GM18502 (cell line): ENCODE measurements around the gene TRNP1.
A peak's percentile ranks its signal among the peaks of the same experiment; 100 is the strongest.
"Not testable (repeated sequence)": the region's sequence is repeated elsewhere in the genome, so short reads cannot be mapped to it uniquely, and the experiment has no call there.

Source experiments
- ATAC-seq: cut with Tn5 transposase; IDR thresholded peaks from one replicate; pipeline ENCODE4 v1.9.1; 2021; ENCODE audit warnings: mild to moderate bottlenecking; ENCODE audit not compliant: unreplicated experiment, poor library complexity

The TRNP1 gene

GRCh38 chr1:26993237-26994019 lies at the start of gene TRNP1:
Gene TRNP1, plus strand, starts transcription at chr1:26993692. Its CDS starts 95 bp downstream, at chr1:26993787.
- peak; percentile 50 for ATAC-seq

- ATAC-seq: no peak
These were observed 48.4 kb upstream of the TRNP1 start for GRCh38 chr1:26945138-26945537.

- no peak for ATAC-seq
These were observed 47.8 kb upstream of the TRNP1 start for GRCh38 chr1:26945728-26946127.

- no peak for ATAC-seq
These were observed 47.2 kb upstream of the TRNP1 start for GRCh38 chr1:26946270-26946669.

- not testable (repeated sequence) for ATAC-seq
These were observed 44.8 kb upstream of the TRNP1 start for GRCh38 chr1:26948725-26949057.

GRCh38 chr1:26949266-26949925 lies 44.1 kb upstream of the TRNP1 start:
- no peak for ATAC-seq

GRCh38 chr1:26949926-26950319 lies 43.6 kb upstream of the TRNP1 start:
- ATAC-seq: no peak

- no peak for ATAC-seq
These were observed 42.9 kb upstream of the TRNP1 start for GRCh38 chr1:26950602-26951001.

- ATAC-seq: no peak
These were observed 42.3 kb upstream of the TRNP1 start for GRCh38 chr1:26951216-26951615.

GRCh38 chr1:26951821-26952497 lies 41.5 kb upstream of the TRNP1 start:
- no peak for ATAC-seq

- no peak for ATAC-seq
These were observed 40.1 kb upstream of the TRNP1 start for GRCh38 chr1:26953374-26953773.

GRCh38 chr1:26956321-26956720 lies 37.2 kb upstream of the TRNP1 start:
- no peak for ATAC-seq

- no peak for ATAC-seq
These were observed 36.2 kb upstream of the TRNP1 start for GRCh38 chr1:26957306-26957705.

GRCh38 chr1:26959270-26959669 lies 34.2 kb upstream of the TRNP1 start:
- ATAC-seq: no peak

- ATAC-seq: no peak
These were observed 33.5 kb upstream of the TRNP1 start, which contains the start of gene KDF1 for GRCh38 chr1:26959722-26960624. Gene KDF1, minus strand, starts transcription at chr1:26960468. Its CDS starts 8,088 bp downstream, at chr1:26952380.

GRCh38 chr1:26960625-26960966 lies 32.9 kb upstream of the TRNP1 start:
- no peak for ATAC-seq

GRCh38 chr1:26961826-26962225 lies 31.7 kb upstream of the TRNP1 start:
- no peak for ATAC-seq

- no peak for ATAC-seq
These were observed 28.3 kb upstream of the TRNP1 start for GRCh38 chr1:26965213-26965612.

- no peak for ATAC-seq
These were observed 27.9 kb upstream of the TRNP1 start for GRCh38 chr1:26965628-26966027.

GRCh38 chr1:26970810-26971209 lies 22.7 kb upstream of the TRNP1 start:
- no peak for ATAC-seq
